Measurements from ENCODE around the gene ASPN. TPM values are rescaled to one million over a fixed set of nuclear protein-coding genes. Genes with fewer than 3 reads are reported as not detected.

Gene ASPN
- total and polyA plus RNA-seq, 8 donors, result 2.1 to 27.5 (median 5.2) TPM

- intact Hi-C loops (cut with DNase I), result no loop called here
- no peaks in the 10 kb centered on the region for H3K27me3 ChIP-seq
- H3K36me3 ChIP-seq, result no peaks in the 10 kb centered on the region
- no peaks in the 10 kb centered on the region for H3K9me3 ChIP-seq
- peak overlapping the region in 1 of 2 donors; percentile 15 for H3K27ac ChIP-seq
- no peak for TF ChIP-seq CTCF (IDR thresholded peaks at IDR 0.05)
- ATAC-seq (no peak), DNase-seq (no peak)
- H3K4me1 ChIP-seq, result no peaks in the 10 kb centered on the region
- no peak overlapping the region for H3K4me3 ChIP-seq
Observed at GRCh38 chr9:92483627-92484545, 1.6 kb upstream of the ASPN start.

GRCh38 chr9:92482805-92483204, 499 bp upstream of the ASPN start:
- peak in 1 of 4 donors; percentile 54 for DNase-seq
- no peak for TF ChIP-seq CTCF (IDR thresholded peaks at IDR 0.05)
- no peaks in the 10 kb centered on the region for H3K27me3 ChIP-seq
- no peaks in the 10 kb centered on the region for H3K9me3 ChIP-seq
- no peak for ATAC-seq
- no peaks in the 10 kb centered on the region for H3K36me3 ChIP-seq
- intact Hi-C loops (cut with DNase I), result no loop called here
- no peak overlapping the region for H3K27ac ChIP-seq
- no peak overlapping the region for H3K4me3 ChIP-seq
- H3K4me1 ChIP-seq, result no peaks in the 10 kb centered on the region

DNA sequence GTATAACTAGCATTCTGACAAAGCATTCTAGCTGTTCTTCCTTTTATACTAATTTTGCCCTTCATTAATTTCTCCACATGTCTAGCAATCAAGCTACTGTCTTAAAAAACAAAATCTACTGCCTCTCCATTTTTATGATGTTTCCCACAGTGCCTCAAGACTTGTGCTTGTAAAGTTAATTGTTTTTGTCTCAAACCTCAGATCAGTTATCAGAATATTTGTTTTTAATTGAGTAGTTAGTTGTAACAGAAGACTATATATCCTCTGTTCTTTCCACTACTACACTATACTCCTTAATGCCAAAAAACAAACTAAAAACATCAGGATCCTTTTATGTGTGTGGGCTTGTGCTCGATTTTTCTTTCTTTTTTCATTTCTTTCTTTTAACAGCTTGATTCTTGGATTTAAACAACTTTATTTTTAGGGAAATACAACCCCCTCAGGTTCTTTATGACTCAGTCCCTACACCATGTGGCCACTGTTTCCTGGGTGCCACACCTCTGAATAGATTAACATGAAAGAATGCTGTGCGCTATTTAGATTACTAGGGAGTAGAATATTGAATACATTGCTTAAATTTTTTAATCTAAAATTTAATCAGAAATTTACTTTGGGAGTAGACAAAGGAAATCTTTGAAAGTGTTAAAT, 1.2 kb downstream of the ASPN start:
- TF ChIP-seq CTCF (IDR thresholded peaks at IDR 0.05), result no peak
- intact Hi-C loops (cut with DNase I), result no loop called here
- Histone ChIP-seq H3K9me3 (no peaks in the 10 kb centered on the region), H3K36me3 (no peaks in the 10 kb centered on the region), H3K4me3 (no peak overlapping the region), H3K27ac (peak overlapping the region in 1 of 2 donors; percentile 83), H3K4me1 (no peaks in the 10 kb centered on the region), H3K27me3 (no peaks in the 10 kb centered on the region)
- DNase-seq (no peak), ATAC-seq (peak; percentile 24)

DNA sequence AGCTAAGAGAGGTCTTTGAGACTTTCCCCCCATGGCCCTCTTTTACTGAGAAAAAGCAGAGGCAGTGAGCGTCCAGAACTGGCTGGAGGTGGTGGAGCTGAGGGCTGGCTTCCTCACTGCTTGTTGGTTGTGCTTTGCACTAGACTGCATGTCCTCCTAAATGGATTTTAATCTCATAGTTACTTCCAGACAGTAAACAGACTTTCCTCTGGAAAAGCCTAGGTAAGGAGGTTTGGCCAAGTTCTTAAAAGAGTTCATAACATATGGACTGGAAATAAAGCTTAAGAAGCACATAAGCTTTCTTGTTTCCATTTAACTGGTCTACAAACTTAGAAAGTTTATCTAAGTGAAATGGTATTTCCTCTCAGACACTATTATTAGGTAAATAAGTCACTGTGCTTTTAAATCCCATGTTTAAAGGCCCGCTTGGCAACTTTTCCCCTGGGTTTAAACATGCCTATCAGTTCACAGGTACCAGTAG, 2.0 kb downstream of the ASPN start:
- H3K36me3 ChIP-seq, result no peaks in the 10 kb centered on the region
- DNase-seq (no peak), ATAC-seq (peak; percentile 17)
- H3K4me3 ChIP-seq, result no peak overlapping the region
- no peaks in the 10 kb centered on the region for H3K4me1 ChIP-seq
- peak overlapping the region in 1 of 2 donors; percentile 83 for H3K27ac ChIP-seq
- H3K27me3 ChIP-seq, result no peaks in the 10 kb centered on the region
- intact Hi-C loops (cut with DNase I), result no loop called here
- no peaks in the 10 kb centered on the region for H3K9me3 ChIP-seq
- no peak for TF ChIP-seq CTCF (IDR thresholded peaks at IDR 0.05)

DNA sequence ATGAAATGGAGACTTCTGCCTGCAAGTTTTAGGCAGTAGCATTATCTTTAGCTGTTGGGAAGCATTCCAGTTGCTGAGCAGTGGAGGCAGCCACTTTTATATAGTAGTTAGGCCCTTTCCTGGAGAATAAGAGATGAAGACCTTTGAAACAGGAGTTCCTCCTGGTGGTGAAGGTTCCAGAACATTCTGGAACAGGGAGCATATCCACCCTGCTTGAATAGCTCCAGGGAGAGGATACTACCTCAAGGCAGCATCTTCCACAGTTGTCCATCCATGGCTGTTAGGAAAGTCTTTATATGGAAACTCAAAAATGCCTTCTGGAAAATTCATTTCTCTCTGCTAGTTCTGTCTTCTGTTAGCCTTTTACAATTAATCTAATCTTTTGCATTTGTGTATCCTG, 3.0 kb downstream of the ASPN start:
- intact Hi-C loops (cut with DNase I), result no loop called here
- peak overlapping the region in 1 of 2 donors; percentile 83 for H3K27ac ChIP-seq

More for the DNA sequence above, 3.0 kb downstream of the ASPN start:
- no peaks in the 10 kb centered on the region for H3K27me3 ChIP-seq
- no peaks in the 10 kb centered on the region for H3K9me3 ChIP-seq
- DNase-seq (no peak), ATAC-seq (no peak)
- TF ChIP-seq CTCF (IDR thresholded peaks at IDR 0.05), result no peak
- H3K4me1 ChIP-seq, result no peaks in the 10 kb centered on the region
- no peaks in the 10 kb centered on the region for H3K36me3 ChIP-seq
- H3K4me3 ChIP-seq, result no peak overlapping the region
